ENCODE data around the gene IGFBPL1. TPM values are rescaled to one million over a fixed set of nuclear protein-coding genes. Genes with fewer than 3 reads are reported as not detected.

IGFBPL1 gene
- total RNA-seq, 4 donors from 2014 or later: not detected

DNA sequence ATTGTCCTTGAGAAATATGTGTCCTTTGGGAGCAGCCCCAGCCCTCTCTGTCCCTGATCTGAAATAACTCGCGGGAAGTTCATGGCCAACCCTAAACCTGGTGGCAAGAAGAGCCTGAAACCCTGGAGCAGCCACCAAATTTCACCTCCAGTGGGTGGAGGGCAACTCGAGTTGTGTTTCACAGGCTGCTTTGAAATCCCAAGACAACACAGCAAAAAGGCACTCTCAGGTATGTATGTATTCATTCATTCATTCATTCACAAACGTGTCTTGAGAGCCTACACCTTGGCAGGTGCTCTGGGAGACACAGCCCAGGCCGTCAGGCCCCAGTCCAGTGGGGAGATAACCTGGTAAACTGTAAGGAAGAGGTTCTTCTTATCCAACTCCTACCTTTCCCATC, 67.4 kb downstream of the IGFBPL1 start:
- Histone ChIP-seq H3K4me3 (no peak overlapping the region), H3K27ac (no peak overlapping the region), H3K27me3 (no peaks in the 10 kb centered on the region), H3K9me3 (no peaks in the 10 kb centered on the region), H3K36me3 (no peaks in the 10 kb centered on the region), H3K4me1 (peaks cover 0 to 8% (median 0%) of the 10 kb centered on the region in 3 donors)
- TF ChIP-seq POLR2A (IDR thresholded peaks at IDR 0.05): no peak
- TF ChIP-seq, protein P1, sequence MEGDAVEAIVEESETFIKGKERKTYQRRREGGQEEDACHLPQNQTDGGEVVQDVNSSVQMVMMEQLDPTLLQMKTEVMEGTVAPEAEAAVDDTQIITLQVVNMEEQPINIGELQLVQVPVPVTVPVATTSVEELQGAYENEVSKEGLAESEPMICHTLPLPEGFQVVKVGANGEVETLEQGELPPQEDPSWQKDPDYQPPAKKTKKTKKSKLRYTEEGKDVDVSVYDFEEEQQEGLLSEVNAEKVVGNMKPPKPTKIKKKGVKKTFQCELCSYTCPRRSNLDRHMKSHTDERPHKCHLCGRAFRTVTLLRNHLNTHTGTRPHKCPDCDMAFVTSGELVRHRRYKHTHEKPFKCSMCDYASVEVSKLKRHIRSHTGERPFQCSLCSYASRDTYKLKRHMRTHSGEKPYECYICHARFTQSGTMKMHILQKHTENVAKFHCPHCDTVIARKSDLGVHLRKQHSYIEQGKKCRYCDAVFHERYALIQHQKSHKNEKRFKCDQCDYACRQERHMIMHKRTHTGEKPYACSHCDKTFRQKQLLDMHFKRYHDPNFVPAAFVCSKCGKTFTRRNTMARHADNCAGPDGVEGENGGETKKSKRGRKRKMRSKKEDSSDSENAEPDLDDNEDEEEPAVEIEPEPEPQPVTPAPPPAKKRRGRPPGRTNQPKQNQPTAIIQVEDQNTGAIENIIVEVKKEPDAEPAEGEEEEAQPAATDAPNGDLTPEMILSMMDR (IDR thresholded peaks at IDR 0.05): no peak
- no peak for DNase-seq
- 67% methylated on average over 5 of the region's 5 CpGs; no CpG with 5 or more reads in 1 of the 2 donors for WGBS, 2 donors
- intact Hi-C loops (cut with DNase I): no loop called here

Other genes starting within 250 kb of the IGFBPL1 start
- gene ALDH1B1, start 31.8 kb downstream of the IGFBPL1 start, total RNA-seq: 10 to 100 TPM in 2 of 4 donors, 1 to 10 TPM in 2; 1.6 to 23.7 (median 7.7) TPM
- gene ANKRD18A, start 196.1 kb upstream of the IGFBPL1 start, total RNA-seq: 1 to 10 TPM in 2 of 4 donors, under 1 TPM in 2; 0.29 to 1.9 (median 1.0) TPM